BE2C (cell line): ENCODE measurements around the gene STRIP2.

Experiments used
- DNase-seq: peaks from one replicate; pipeline ENCODE4 v3.0.0-alpha.2; 2020
- H3K27me3 ChIP-seq: fragments of 250-450 bp; sonication (Bioruptor Pico); 2 replicates; pipeline ENCODE4 v1.5.1; 2020; ENCODE audit warnings: mild to moderate bottlenecking
- H3K36me3 ChIP-seq: fragments of 250-450 bp; sonication (Bioruptor Pico); 2 replicates; pipeline ENCODE4 v1.5.1; 2020; ENCODE audit warnings: mild to moderate bottlenecking
- H3K4me1 ChIP-seq: fragments of 250-450 bp; sonication (Bioruptor Pico); 2 replicates; pipeline ENCODE4 v1.5.1; 2020
- H3K4me3 ChIP-seq: 2 replicates; pipeline ENCODE4 v1.5.1; 2011; ENCODE audit warnings: low read depth, low read length
- H3K9me3 ChIP-seq: fragments of 250-450 bp; sonication (Bioruptor Pico); 2 replicates; pipeline ENCODE4 v1.5.1; 2020
- TF ChIP-seq, protein P1 (sequence below): IDR thresholded peaks from 2 replicates; pipeline ENCODE4 v1.5.1; 2012; ENCODE audit warnings: mild to moderate bottlenecking, low read depth, low read length

The STRIP2 gene

DNA sequence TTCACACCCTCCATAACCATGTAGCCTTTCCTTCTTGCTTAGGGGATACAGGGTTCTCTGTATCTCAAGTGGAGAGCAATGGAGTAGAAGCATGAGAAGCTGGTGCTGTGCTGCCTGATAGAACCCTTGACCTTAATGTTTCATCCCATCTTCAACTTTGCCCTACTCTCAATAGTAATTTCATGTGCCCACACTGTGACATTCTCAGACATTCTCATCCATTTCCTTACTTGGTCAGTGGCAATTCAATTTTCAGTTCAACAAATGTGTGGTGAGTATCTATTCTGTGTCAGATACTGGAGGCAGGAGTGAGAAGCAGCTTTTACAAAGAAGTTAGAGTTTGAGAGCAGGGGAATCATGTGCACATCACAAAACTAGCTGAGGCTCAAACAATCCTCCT is 16.1 kb downstream of the STRIP2 start:
- Histone ChIP-seq H3K9me3 (no peaks in the 10 kb centered on the region), H3K27me3 (no peaks in the 10 kb centered on the region), H3K36me3 (no peaks in the 10 kb centered on the region), H3K4me1 (no peaks in the 10 kb centered on the region), H3K4me3 (no peak overlapping the region)
- DNase-seq, result no peak
- TF ChIP-seq, protein P1, sequence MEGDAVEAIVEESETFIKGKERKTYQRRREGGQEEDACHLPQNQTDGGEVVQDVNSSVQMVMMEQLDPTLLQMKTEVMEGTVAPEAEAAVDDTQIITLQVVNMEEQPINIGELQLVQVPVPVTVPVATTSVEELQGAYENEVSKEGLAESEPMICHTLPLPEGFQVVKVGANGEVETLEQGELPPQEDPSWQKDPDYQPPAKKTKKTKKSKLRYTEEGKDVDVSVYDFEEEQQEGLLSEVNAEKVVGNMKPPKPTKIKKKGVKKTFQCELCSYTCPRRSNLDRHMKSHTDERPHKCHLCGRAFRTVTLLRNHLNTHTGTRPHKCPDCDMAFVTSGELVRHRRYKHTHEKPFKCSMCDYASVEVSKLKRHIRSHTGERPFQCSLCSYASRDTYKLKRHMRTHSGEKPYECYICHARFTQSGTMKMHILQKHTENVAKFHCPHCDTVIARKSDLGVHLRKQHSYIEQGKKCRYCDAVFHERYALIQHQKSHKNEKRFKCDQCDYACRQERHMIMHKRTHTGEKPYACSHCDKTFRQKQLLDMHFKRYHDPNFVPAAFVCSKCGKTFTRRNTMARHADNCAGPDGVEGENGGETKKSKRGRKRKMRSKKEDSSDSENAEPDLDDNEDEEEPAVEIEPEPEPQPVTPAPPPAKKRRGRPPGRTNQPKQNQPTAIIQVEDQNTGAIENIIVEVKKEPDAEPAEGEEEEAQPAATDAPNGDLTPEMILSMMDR, result no peak

DNA sequence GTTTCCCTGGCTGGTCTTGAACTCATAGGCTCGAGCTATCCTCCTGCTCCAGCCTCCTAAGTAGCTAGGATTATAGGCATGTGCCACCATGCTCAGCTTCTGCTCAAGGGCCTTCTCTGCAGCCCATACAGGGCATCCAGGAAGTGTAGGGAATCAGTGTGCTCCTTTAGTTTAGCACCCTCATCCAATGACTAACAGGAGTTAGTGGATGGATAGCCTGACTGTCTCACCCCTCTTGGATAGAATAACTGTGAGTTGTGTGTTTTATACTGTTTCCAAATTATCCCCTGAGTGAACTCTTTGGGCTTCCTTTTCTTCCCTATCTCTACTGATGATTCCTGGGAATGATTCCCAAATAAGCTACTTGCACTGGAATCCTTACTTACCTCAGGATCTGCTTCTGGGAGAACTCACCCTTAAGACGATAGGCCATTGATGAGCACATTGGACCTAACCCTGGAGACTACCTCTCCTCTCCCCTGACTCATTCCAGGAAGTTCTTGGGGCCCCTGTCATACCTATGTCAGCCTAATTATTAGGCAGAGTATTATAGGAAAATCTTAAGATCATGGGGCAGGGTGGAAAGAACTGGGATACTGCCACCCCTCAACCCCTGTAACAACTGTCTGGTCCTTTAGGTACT is 18.5 kb downstream of the STRIP2 start:
- Histone ChIP-seq H3K36me3 (0 out of 2 replicates have a peak, but pooled peaks cover 4% of the 10 kb centered on the region), H3K9me3 (no peaks in the 10 kb centered on the region), H3K27me3 (no peaks in the 10 kb centered on the region), H3K4me1 (no peaks in the 10 kb centered on the region), H3K4me3 (no peak overlapping the region)
- no peak for DNase-seq
- TF ChIP-seq, protein P1, result no peak

DNA sequence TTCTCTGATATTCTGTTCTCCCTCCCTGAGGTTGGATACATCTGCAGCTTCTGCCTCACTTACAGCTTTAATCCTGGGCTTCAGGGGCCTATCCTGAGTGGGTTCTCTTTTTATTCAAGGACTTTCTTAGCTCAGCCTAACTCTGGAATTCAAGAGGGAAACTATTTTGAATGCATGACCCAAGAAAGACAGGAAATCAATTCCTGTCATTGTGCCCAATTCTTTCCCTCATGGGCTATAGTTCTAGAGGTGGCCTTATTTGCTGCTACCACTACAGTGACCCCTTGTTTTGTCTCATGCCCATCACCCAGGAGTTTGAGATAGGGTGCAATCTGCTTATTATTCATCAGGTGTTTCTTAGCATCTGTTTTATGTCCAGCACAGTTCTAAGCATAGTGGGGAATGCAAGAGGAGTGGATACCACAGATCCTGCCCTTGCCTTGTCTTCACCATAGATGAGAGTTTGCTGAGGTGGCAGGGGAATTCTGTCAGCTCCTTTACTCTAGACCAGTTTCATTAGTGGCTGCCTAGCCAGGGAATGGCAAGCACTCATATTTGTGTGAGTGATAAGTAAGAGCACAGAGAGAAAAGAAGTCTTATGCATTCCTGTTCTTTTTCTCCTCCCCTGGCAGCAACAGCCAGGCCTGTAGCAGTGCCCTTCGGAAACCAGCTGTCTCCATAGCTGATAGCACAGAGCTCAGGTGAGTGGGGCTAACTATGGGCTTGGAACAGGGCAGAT is 19.4 kb downstream of the STRIP2 start:
- peaks cover 6% of the 10 kb centered on the region; the same call in 1 of the 2 replicates for H3K36me3 ChIP-seq
- no peaks in the 10 kb centered on the region for H3K27me3 ChIP-seq
- TF ChIP-seq, protein P1, result no peak
- H3K4me3 ChIP-seq, result no peak overlapping the region
- no peak for DNase-seq
- no peaks in the 10 kb centered on the region for H3K9me3 ChIP-seq
- no peaks in the 10 kb centered on the region for H3K4me1 ChIP-seq

DNA sequence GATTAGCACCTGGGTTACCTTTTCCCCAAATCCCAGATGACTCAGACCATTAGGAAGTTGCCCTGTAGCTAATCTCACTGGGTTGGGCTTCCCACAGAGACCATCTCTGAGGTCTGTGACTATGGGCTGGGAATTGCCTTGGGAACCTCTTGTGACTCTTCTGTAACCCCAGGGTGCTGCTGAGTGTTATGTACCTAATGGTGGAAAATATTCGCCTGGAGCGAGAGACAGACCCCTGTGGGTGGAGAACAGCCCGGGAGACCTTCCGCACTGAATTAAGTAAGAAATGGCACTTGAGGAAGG is 20.0 kb downstream of the STRIP2 start:
- TF ChIP-seq, protein P1, result no peak
- no peaks in the 10 kb centered on the region for H3K27me3 ChIP-seq
- peaks cover 6% of the 10 kb centered on the region; the same call in 1 of the 2 replicates for H3K36me3 ChIP-seq
- H3K9me3 ChIP-seq, result no peaks in the 10 kb centered on the region
- H3K4me1 ChIP-seq, result no peaks in the 10 kb centered on the region
- no peak overlapping the region for H3K4me3 ChIP-seq
- DNase-seq, result no peak

DNA sequence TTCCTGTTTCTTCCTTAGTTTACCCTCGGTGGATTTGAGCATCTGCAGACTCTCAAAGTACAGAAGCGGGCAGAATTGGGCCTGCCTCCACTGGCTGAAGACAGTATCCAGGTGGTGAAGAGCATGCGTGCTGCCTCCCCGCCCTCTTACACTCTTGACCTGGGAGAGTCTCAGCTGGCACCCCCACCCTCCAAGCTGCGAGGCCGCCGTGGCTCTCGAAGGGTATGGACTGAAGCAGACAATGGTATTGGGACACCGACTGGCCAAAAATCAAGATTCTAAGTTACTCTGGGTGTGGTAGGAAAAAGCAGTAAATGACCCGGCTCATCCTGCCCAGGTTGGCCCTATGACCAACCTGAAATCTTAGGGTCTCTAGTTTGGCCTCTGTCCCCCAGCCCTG is 22.2 kb downstream of the STRIP2 start:
- Histone ChIP-seq H3K4me3 (no peak overlapping the region), H3K27me3 (no peaks in the 10 kb centered on the region), H3K9me3 (no peaks in the 10 kb centered on the region), H3K4me1 (no peaks in the 10 kb centered on the region), H3K36me3 (peaks cover 6% of the 10 kb centered on the region; the same call in 1 of the 2 replicates)
- TF ChIP-seq, protein P1, result no peak
- no peak for DNase-seq

DNA sequence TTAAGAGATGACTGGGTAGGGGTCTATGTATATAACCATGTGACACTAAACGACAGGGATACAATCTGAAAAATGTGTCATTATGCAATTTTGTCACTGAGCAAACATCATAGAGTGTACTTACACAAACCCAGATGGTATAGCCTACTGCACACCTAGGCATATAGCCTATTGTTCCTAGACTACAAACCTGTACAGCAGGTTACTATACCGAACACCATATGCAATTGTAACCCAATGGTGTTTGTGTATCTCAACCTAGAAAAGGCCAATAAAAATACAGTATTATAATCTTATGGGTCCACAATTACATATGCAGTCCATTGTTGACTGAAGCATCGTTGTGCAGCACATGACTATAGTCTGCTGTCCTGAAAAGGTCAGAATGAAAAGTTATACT is 22.9 kb downstream of the STRIP2 start:
- no peak for DNase-seq
- TF ChIP-seq, protein P1, result no peak
- H3K27me3 ChIP-seq, result no peaks in the 10 kb centered on the region
- no peak overlapping the region for H3K4me3 ChIP-seq
- H3K36me3 ChIP-seq, result peaks cover 6% of the 10 kb centered on the region; the same call in 1 of the 2 replicates
- H3K4me1 ChIP-seq, result no peaks in the 10 kb centered on the region
- no peaks in the 10 kb centered on the region for H3K9me3 ChIP-seq
